Activated CD4-positive, alpha-beta T cell treated with anti-CD3 and anti-CD28 coated beads for 36 hours (primary cell): ENCODE data around the gene RDH14. TPM values are rescaled to one million over a fixed set of nuclear protein-coding genes. Genes with fewer than 3 reads are reported as not detected.
A peak's percentile ranks its signal among the peaks of the same experiment; 100 is the strongest.

ENCODE experiments used
- ATAC-seq: fragments of 200-7000 bp; cut with Tn5 transposase; one replicate; pipeline ENCODE4 v1.10.0; 2021; ENCODE audit warnings: mild to moderate bottlenecking, moderate library complexity
- CTCF ChIA-PET: fragments of 350-600 bp; sonication (Branson Sonifier 250); formaldehyde crosslinking; loops from one replicate; lab custom pipeline; 2021; ENCODE audit warnings: antibody characterized with exemption; lab: Charles Lee
- POLR2A ChIA-PET: fragments of 350-600 bp; sonication (Branson Sonifier 250); formaldehyde crosslinking; loops from one replicate; lab custom pipeline; 2021; ENCODE audit warnings: antibody characterized with exemption, inconsistent platforms; lab: Charles Lee
- DNase-seq: peaks from one replicate; pipeline ENCODE4 v3.0.0-alpha.2; 2020
- H3K27ac Mint-ChIP-seq: one replicate; pipeline ENCODE4 v1.8.0; 2021; ENCODE audit warnings: mixed read lengths
- H3K27me3 Mint-ChIP-seq: one replicate; pipeline ENCODE4 v1.8.0; 2021; ENCODE audit warnings: mixed read lengths
- H3K36me3 Mint-ChIP-seq: one replicate; pipeline ENCODE4 v1.8.0; 2021; ENCODE audit warnings: low read depth, mixed read lengths
- H3K4me1 Mint-ChIP-seq: one replicate; pipeline ENCODE4 v1.8.0; 2021; ENCODE audit warnings: mixed read lengths
- H3K4me3 Mint-ChIP-seq: one replicate; pipeline ENCODE4 v1.8.0; 2021; ENCODE audit warnings: mild to moderate bottlenecking, moderate library complexity, mixed read lengths
- H3K9me3 Mint-ChIP-seq: one replicate; pipeline ENCODE4 v1.8.0; 2021; ENCODE audit warnings: low read depth, mixed read lengths
- intact Hi-C, 2 experiments: fragments of 100-400 bp; cut with DNase I in 1 of 2; cut with micrococcal nuclease in 1 of 2; formaldehyde crosslinking; loops; one replicate each; pipeline versions ENCODE4 v1.14.2 to v1.15.1; 2022 to 2024; cut with DNase I, micrococcal nuclease
- total RNA-seq, 2 experiments: library from RNA; stranded (reverse); gene quantifications; one replicate each; pipeline ENCODE4 v1.2.3, GENCODE V29; 2021

Gene RDH14
- total RNA-seq, 2 experiments from 2014 or later = 16.1 to 18.3 TPM

- H3K27me3 Mint-ChIP-seq = no peaks in the 10 kb centered on the region
- H3K9me3 Mint-ChIP-seq = no peaks in the 10 kb centered on the region
- peaks cover 33% of the 10 kb centered on the region for H3K36me3 Mint-ChIP-seq
- H3K4me3 Mint-ChIP-seq = peak overlapping the region; percentile 84
- peaks cover 32% of the 10 kb centered on the region for H3K4me1 Mint-ChIP-seq
- ChIA-PET CTCF (interaction anchor here (1.6 kb wide), 1 partner anchor 40 kb away, joined by 5 read pairs; no protein-coding TSS in a partner anchor), POLR2A (interaction anchor here (1.4 kb wide), 1 partner anchor 14 kb away, joined by 3 read pairs; no protein-coding TSS in a partner anchor)
- no peak for DNase-seq
- H3K27ac Mint-ChIP-seq = peak overlapping the region; percentile 90
- intact Hi-C loops = loop anchor here (1.0 to 10.0 kb wide), 8 partner anchors 787 to 1794 kb away; partner anchors contain the start of genes PUM2 (in 2 of the 2), GEN1 (in 1 of the 2), LAPTM4A (in 1 of the 2) and SMC6 (in 1 of the 2)
- no peak for ATAC-seq
Observed at GRCh38 chr2:18560797-18561085, 288 bp upstream of the RDH14 start.

GRCh38 chr2:18559531-18560030, 872 bp downstream of the RDH14 start:
- peaks cover 34% of the 10 kb centered on the region for H3K36me3 Mint-ChIP-seq
- intact Hi-C loops = loop anchor here (1.0 to 10.0 kb wide), 10 partner anchors 788 to 1795 kb away; partner anchors contain the start of genes PUM2 (in 2 of the 2), GEN1 (in 1 of the 2), LAPTM4A (in 1 of the 2) and SMC6 (in 1 of the 2)
- POLR2A ChIA-PET = interaction anchor here (0.7 kb wide), 2 partner anchors 13 to 33 kb away, joined by 3 read pairs; no protein-coding TSS in a partner anchor
- peaks cover 35% of the 10 kb centered on the region for H3K4me1 Mint-ChIP-seq
- CTCF ChIA-PET = interaction anchor here (1.0 to 1.6 kb wide), 3 partner anchors 11 to 39 kb away, joined by 3 to 5 read pairs (median 5); no protein-coding TSS in a partner anchor
- no peaks in the 10 kb centered on the region for H3K27me3 Mint-ChIP-seq
- H3K4me3 Mint-ChIP-seq = peak overlapping the region; percentile 84
- ATAC-seq = peak; percentile 1
- peak overlapping the region; percentile 87 for H3K27ac Mint-ChIP-seq
- H3K9me3 Mint-ChIP-seq = no peaks in the 10 kb centered on the region
- DNase-seq = no peak

GRCh38 chr2:18558458-18558857, 2.0 kb downstream of the RDH14 start:
- Mint-ChIP-seq H3K4me3 (no peak overlapping the region), H3K27ac (peak overlapping the region; percentile 21), H3K27me3 (no peaks in the 10 kb centered on the region), H3K4me1 (peaks cover 39% of the 10 kb centered on the region), H3K9me3 (no peaks in the 10 kb centered on the region), H3K36me3 (peaks cover 31% of the 10 kb centered on the region)
- ATAC-seq (no peak), DNase-seq (no peak)
- ChIA-PET CTCF (interaction anchor here (0.7 to 1.0 kb wide), 3 partner anchors 11 to 800 kb away, joined by 3 to 5 read pairs (median 4); partner anchors contain the start of gene OSR1), POLR2A (no interaction called here)
- intact Hi-C loops = loop anchor here in 1 of 2 experiments (5.0 to 10.0 kb wide), 2 partner anchors 1309 to 1426 kb away; no protein-coding TSS in a partner anchor

- H3K27me3 Mint-ChIP-seq = no peaks in the 10 kb centered on the region
- ATAC-seq = no peak
- DNase-seq = no peak
- peaks cover 50% of the 10 kb centered on the region for H3K4me1 Mint-ChIP-seq
- no peak overlapping the region for H3K27ac Mint-ChIP-seq
- intact Hi-C loops = loop anchor here in 1 of 2 experiments (5.0 to 10.0 kb wide), 2 partner anchors 1310 to 1428 kb away; no protein-coding TSS in a partner anchor
- POLR2A ChIA-PET = no interaction called here
- CTCF ChIA-PET = no interaction called here
- no peaks in the 10 kb centered on the region for H3K9me3 Mint-ChIP-seq
- H3K4me3 Mint-ChIP-seq = no peak overlapping the region
- peaks cover 34% of the 10 kb centered on the region for H3K36me3 Mint-ChIP-seq
Observed at GRCh38 chr2:18557121-18557520, 3.3 kb downstream of the RDH14 start.

GRCh38 chr2:18552351-18553077, 7.9 kb downstream of the RDH14 start:
- POLR2A ChIA-PET = no interaction called here
- H3K4me3 Mint-ChIP-seq = no peak overlapping the region
- peak overlapping the region; percentile 31 for H3K27ac Mint-ChIP-seq
- no peaks in the 10 kb centered on the region for H3K9me3 Mint-ChIP-seq
- intact Hi-C loops = loop anchor here in 1 of 2 experiments (10.0 kb wide), 1 partner anchor 1432 kb away; no protein-coding TSS in a partner anchor
- peak; percentile 61 for ATAC-seq
- CTCF ChIA-PET = interaction anchor here (0.5 to 2.2 kb wide), 4 partner anchors 11 to 1468 kb away, joined by 3 to 9 read pairs (median 4); no protein-coding TSS in a partner anchor
- H3K27me3 Mint-ChIP-seq = no peaks in the 10 kb centered on the region
- H3K4me1 Mint-ChIP-seq = peaks cover 52% of the 10 kb centered on the region
- no peak for DNase-seq
- peaks cover 38% of the 10 kb centered on the region for H3K36me3 Mint-ChIP-seq

GRCh38 chr2:18551623-18552022, 8.8 kb downstream of the RDH14 start:
- ChIA-PET CTCF (interaction anchor here (0.7 to 1.5 kb wide), 2 partner anchors 31 to 78 kb away, joined by 5 read pairs; no protein-coding TSS in a partner anchor), POLR2A (no interaction called here)
- no peak for ATAC-seq
- Mint-ChIP-seq H3K4me1 (peaks cover 47% of the 10 kb centered on the region), H3K4me3 (no peak overlapping the region), H3K27ac (no peak overlapping the region), H3K9me3 (no peaks in the 10 kb centered on the region), H3K36me3 (peaks cover 35% of the 10 kb centered on the region), H3K27me3 (no peaks in the 10 kb centered on the region)
- intact Hi-C loops = loop anchor here in 1 of 2 experiments (10.0 kb wide), 1 partner anchor 1433 kb away; no protein-coding TSS in a partner anchor
- no peak for DNase-seq

GRCh38 chr2:18551169-18551568, 9.3 kb downstream of the RDH14 start:
- H3K4me1 Mint-ChIP-seq = peaks cover 48% of the 10 kb centered on the region
- intact Hi-C loops = loop anchor here in 1 of 2 experiments (10.0 kb wide), 1 partner anchor 1434 kb away; no protein-coding TSS in a partner anchor
- POLR2A ChIA-PET = no interaction called here
- peaks cover 35% of the 10 kb centered on the region for H3K36me3 Mint-ChIP-seq
- H3K9me3 Mint-ChIP-seq = no peaks in the 10 kb centered on the region
- ATAC-seq (no peak), DNase-seq (no peak)
- no peak overlapping the region for H3K27ac Mint-ChIP-seq
- CTCF ChIA-PET = interaction anchor here (0.7 kb wide), 1 partner anchor 78 kb away, joined by 5 read pairs; no protein-coding TSS in a partner anchor
- no peaks in the 10 kb centered on the region for H3K27me3 Mint-ChIP-seq
- H3K4me3 Mint-ChIP-seq = no peak overlapping the region

- no peak for ATAC-seq
- H3K27me3 Mint-ChIP-seq = no peaks in the 10 kb centered on the region
- intact Hi-C loops = loop anchor here in 1 of 2 experiments (10.0 kb wide), 1 partner anchor 1434 kb away; no protein-coding TSS in a partner anchor
- ChIA-PET CTCF (no interaction called here), POLR2A (no interaction called here)
- no peak overlapping the region for H3K27ac Mint-ChIP-seq
- H3K9me3 Mint-ChIP-seq = no peaks in the 10 kb centered on the region
- no peak overlapping the region for H3K4me3 Mint-ChIP-seq
- peaks cover 31% of the 10 kb centered on the region for H3K36me3 Mint-ChIP-seq
- H3K4me1 Mint-ChIP-seq = peaks cover 51% of the 10 kb centered on the region
- no peak for DNase-seq
Observed at GRCh38 chr2:18550433-18550832, 10.0 kb downstream of the RDH14 start.

GRCh38 chr2:18549083-18549482, 11.4 kb downstream of the RDH14 start:
- Mint-ChIP-seq H3K27me3 (no peaks in the 10 kb centered on the region), H3K4me3 (no peak overlapping the region), H3K9me3 (no peaks in the 10 kb centered on the region), H3K27ac (no peak overlapping the region), H3K36me3 (peaks cover 21% of the 10 kb centered on the region), H3K4me1 (peaks cover 53% of the 10 kb centered on the region)
- POLR2A ChIA-PET = no interaction called here
- no peak for ATAC-seq
- intact Hi-C loops = no loop called here
- CTCF ChIA-PET = interaction anchor here (1.8 kb wide), 1 partner anchor 10 kb away, joined by 5 read pairs; no protein-coding TSS in a partner anchor
- DNase-seq = no peak

- Mint-ChIP-seq H3K9me3 (no peaks in the 10 kb centered on the region), H3K4me1 (peaks cover 50% of the 10 kb centered on the region), H3K27ac (no peak overlapping the region), H3K27me3 (no peaks in the 10 kb centered on the region), H3K36me3 (peaks cover 19% of the 10 kb centered on the region), H3K4me3 (no peak overlapping the region)
- intact Hi-C loops = no loop called here
- CTCF ChIA-PET = interaction anchor here (1.8 kb wide), 1 partner anchor 11 kb away, joined by 5 read pairs; no protein-coding TSS in a partner anchor
- ATAC-seq (no peak), DNase-seq (no peak)
- POLR2A ChIA-PET = no interaction called here
Observed at GRCh38 chr2:18548621-18549020, 11.8 kb downstream of the RDH14 start.

- Mint-ChIP-seq H3K4me1 (peaks cover 36% of the 10 kb centered on the region), H3K27me3 (no peaks in the 10 kb centered on the region), H3K9me3 (no peaks in the 10 kb centered on the region), H3K4me3 (no peak overlapping the region), H3K27ac (no peak overlapping the region), H3K36me3 (peaks cover 8% of the 10 kb centered on the region)
- CTCF ChIA-PET = interaction anchor here (1.0 to 1.1 kb wide), 2 partner anchors 12 to 30 kb away, joined by 4 to 5 read pairs; no protein-coding TSS in a partner anchor
- DNase-seq (no peak), ATAC-seq (no peak)
- POLR2A ChIA-PET = interaction anchor here (0.6 to 0.7 kb wide), 2 partner anchors 13 to 14 kb away, joined by 3 read pairs; partner anchors contain the start of gene RDH14
- intact Hi-C loops = no loop called here
Observed at GRCh38 chr2:18546567-18546966, 13.9 kb downstream of the RDH14 start.
